OCI-LY7 (cell line): ENCODE data around the gene UBAC1.

Source experiments
- EZH2phosphoT487 ChIP-seq: fragments of 200-600 bp; sonication (generic); IDR thresholded peaks from 2 replicates; pipeline ENCODE4 v1.6.1; 2018; ENCODE audit warnings: low read depth, borderline replicate concordance, mild to moderate bottlenecking, mixed run types, antibody characterized with exemption, low read length, moderate library complexity, mixed read lengths
- TF ChIP-seq, protein P1 (sequence below): fragments of 200-600 bp; sonication (generic); conservative IDR thresholded peaks from 2 replicates; pipeline ENCODE4 v1.5.1; 2014; ENCODE audit warnings: mild to moderate bottlenecking, antibody characterized with exemption, low read length, moderate library complexity, mixed read lengths

DNA sequence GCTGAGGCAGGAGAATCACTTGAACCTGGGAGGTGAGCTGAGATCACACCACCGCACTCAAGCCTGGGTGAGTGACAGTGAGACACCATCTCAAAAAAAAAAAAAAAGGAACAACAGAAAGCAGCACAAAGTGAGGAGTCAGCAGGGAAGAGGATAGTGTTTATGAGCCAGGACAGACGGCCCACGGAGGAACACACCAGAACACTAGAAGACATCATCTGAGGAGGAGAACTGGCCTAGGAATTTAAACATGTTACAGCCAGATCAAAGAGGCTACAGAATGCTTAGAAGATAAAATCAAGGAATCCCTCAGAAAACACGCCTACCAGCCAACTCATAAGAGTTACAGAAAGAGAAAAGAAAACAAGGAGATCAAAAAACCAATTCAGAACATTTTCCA is 12.2 kb downstream of the UBAC1 start:
- TF ChIP-seq, protein P1, sequence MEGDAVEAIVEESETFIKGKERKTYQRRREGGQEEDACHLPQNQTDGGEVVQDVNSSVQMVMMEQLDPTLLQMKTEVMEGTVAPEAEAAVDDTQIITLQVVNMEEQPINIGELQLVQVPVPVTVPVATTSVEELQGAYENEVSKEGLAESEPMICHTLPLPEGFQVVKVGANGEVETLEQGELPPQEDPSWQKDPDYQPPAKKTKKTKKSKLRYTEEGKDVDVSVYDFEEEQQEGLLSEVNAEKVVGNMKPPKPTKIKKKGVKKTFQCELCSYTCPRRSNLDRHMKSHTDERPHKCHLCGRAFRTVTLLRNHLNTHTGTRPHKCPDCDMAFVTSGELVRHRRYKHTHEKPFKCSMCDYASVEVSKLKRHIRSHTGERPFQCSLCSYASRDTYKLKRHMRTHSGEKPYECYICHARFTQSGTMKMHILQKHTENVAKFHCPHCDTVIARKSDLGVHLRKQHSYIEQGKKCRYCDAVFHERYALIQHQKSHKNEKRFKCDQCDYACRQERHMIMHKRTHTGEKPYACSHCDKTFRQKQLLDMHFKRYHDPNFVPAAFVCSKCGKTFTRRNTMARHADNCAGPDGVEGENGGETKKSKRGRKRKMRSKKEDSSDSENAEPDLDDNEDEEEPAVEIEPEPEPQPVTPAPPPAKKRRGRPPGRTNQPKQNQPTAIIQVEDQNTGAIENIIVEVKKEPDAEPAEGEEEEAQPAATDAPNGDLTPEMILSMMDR, result no peak
- no peak for TF ChIP-seq EZH2phosphoT487
